Transverse colon (tissue), 4 donors: ENCODE data around the gene SPPL3. TPM values are rescaled to one million over a fixed set of nuclear protein-coding genes. Genes with fewer than 3 reads are reported as not detected.

ENCODE experiments used
- DNase-seq: peaks from one replicate; pipeline ENCODE4 v3.0.0-alpha.2; 2019
- H3K27ac ChIP-seq, 4 donors: fragments of 200-600 bp; sonication (generic); 2 replicates each; pipeline ENCODE4 v1.5.1; 2016 to 2018; ENCODE audit warnings: inconsistent platforms in 4 of 4
- H3K27me3 ChIP-seq: fragments of 200-600 bp; sonication (generic); 2 replicates; pipeline ENCODE4 v1.5.1; 2017; ENCODE audit warnings: inconsistent platforms
- H3K36me3 ChIP-seq, 4 donors: fragments of 200-600 bp; sonication (generic); 2 replicates each; pipeline ENCODE4 v1.5.1; 2017 to 2019; ENCODE audit warnings: inconsistent platforms in 4 of 4
- H3K4me1 ChIP-seq, 4 donors: fragments of 200-600 bp; sonication (generic); 2 replicates each; pipeline ENCODE4 v1.5.1; 2017 to 2020; ENCODE audit warnings: inconsistent platforms in 4 of 4
- H3K4me3 ChIP-seq, 4 donors: fragments of 200-600 bp; sonication (generic); 1 replicate in 1 of 4; 2 replicates in 3 of 4; pipeline versions ENCODE4 v1.5.1 to v1.6.1; 2017 to 2019; ENCODE audit warnings: inconsistent platforms in 4 of 4
- H3K9me3 ChIP-seq, 2 donors: fragments of 200-600 bp; sonication (generic); 2 replicates each; pipeline ENCODE4 v1.5.1; 2017 to 2019; ENCODE audit warnings: inconsistent platforms in 2 of 2
- EP300 ChIP-seq: sonication (generic); formaldehyde crosslinking; IDR thresholded peaks from one replicate; pipeline ENCODE4 v1.6.1; 2017; ENCODE audit warnings: antibody characterized with exemption, low read depth
- POLR2A ChIP-seq: fragments of 450-650 bp; IDR thresholded peaks from one replicate; pipeline ENCODE4 v1.6.1; 2016; ENCODE audit warnings: antibody characterized with exemption, mild to moderate bottlenecking, moderate library complexity
- POLR2AphosphoS5 ChIP-seq, 3 donors: sonication (generic); formaldehyde crosslinking; IDR thresholded peaks; one replicate each; pipeline ENCODE4 v1.6.1; 2016; ENCODE audit warnings: antibody characterized with exemption in 3 of 3
- WGBS, 2 donors: methylation state at CpG; one replicate each; pipeline ENCODE4 v1.1.5; 2018; ENCODE audit warnings: low coverage in 1 of 2; 5-methylcytosine and 5-hydroxymethylcytosine counted together
- in situ Hi-C, 4 donors: fragments of 200-750 bp; cut with MboI; loops; one replicate each; pipeline versions ENCODE4 v1.15.0 to v1.15.1; 2017; ENCODE audit warnings: low sequenced_read_pairs in 3 of 4, low pct_ligation_motif_present in 1 of 4, low pct_unique_long_range_greater_than_20kb in 1 of 4
- intact Hi-C: fragments of 100-400 bp; cut with DNase I; formaldehyde crosslinking; loops from one replicate; pipeline ENCODE4 v1.15.1; 2023; ENCODE audit warnings: low total_unique reads
- total RNA-seq, 4 donors: library from RNA; depleted of rRNA; stranded (reverse); fragments of >200 nt; gene quantifications; one replicate each; pipeline ENCODE4 v1.1.0, GENCODE V29; 2016
- TF ChIP-seq, protein P1 (sequence below), 5 experiments: fragments of 200-600 bp in 3 of 5; fragments of 450-650 bp in 2 of 5; sonication (generic) in 3 of 5; IDR thresholded peaks; 1 replicate in 2 of 5; 2 replicates in 3 of 5; pipeline ENCODE4 v1.5.1; 2016 to 2017; ENCODE audit warnings: antibody characterized with exemption in 5 of 5, inconsistent platforms in 3 of 5, mild to moderate bottlenecking in 2 of 5, moderate library complexity in 1 of 5

Gene SPPL3
- total RNA-seq, 4 donors from 2014 or later = 34.7 to 45.4 (median 41.6) TPM

DNA sequence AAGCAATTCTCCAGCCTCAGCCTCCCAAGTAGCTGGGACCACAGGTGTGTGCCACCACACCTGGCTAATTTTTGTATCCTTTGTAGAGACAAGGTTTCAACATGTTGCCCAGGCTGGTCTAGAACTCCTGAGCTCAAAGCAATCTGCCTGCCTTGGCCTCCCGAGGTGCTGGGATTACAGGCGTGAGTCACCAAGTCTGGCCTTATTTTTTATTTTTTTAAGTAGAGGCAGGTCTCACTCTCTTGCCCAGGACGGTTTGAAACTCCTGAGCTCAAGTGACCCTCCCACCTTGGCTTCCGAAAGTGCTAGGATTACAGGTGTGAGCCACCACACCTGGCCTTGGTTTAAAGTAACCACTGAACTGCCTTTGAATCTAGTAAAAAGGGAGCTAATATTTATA is 56.8 kb downstream of the SPPL3 start:
- DNase-seq = peak; percentile 18
- in situ Hi-C loops (no loop called here), intact Hi-C loops (no loop called here)
- Histone ChIP-seq H3K4me1 (peaks cover 0 to 65% (median 31%) of the 10 kb centered on the region in 4 donors), H3K27me3 (no peaks in the 10 kb centered on the region), H3K36me3 (no peaks in the 10 kb centered on the region), H3K9me3 (no peaks in the 10 kb centered on the region), H3K27ac (no peak overlapping the region), H3K4me3 (no peak overlapping the region)
- WGBS, 2 donors = 33% methylated on average over 4 of the region's 4 CpGs; no CpG with 5 or more reads in 1 of the 2 donors
- TF ChIP-seq EP300 = no peak
- TF ChIP-seq POLR2A = no peak
- TF ChIP-seq, protein P1, sequence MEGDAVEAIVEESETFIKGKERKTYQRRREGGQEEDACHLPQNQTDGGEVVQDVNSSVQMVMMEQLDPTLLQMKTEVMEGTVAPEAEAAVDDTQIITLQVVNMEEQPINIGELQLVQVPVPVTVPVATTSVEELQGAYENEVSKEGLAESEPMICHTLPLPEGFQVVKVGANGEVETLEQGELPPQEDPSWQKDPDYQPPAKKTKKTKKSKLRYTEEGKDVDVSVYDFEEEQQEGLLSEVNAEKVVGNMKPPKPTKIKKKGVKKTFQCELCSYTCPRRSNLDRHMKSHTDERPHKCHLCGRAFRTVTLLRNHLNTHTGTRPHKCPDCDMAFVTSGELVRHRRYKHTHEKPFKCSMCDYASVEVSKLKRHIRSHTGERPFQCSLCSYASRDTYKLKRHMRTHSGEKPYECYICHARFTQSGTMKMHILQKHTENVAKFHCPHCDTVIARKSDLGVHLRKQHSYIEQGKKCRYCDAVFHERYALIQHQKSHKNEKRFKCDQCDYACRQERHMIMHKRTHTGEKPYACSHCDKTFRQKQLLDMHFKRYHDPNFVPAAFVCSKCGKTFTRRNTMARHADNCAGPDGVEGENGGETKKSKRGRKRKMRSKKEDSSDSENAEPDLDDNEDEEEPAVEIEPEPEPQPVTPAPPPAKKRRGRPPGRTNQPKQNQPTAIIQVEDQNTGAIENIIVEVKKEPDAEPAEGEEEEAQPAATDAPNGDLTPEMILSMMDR (IDR thresholded peaks at IDR 0.05) = no peak
- TF ChIP-seq POLR2AphosphoS5 (IDR thresholded peaks at IDR 0.05) = no peak

DNA sequence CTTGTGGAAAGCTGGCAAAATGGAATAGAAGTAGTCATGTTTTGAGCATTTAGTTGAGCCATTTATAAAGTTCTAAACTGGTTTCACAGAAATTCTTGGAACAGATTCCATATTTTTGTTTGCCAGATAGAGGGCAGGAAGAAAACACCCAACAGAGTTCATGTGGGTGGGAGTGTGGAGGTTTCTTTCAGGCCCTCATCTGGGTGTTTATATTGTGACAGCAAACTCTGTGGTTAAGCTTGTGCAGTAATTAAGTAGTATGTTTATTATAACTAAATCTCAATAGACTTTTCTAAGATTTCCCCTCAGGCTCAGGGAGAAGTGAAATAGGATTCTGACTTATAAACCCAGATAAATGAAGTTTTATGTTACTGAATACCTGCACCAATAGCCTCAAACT is 57.4 kb downstream of the SPPL3 start:
- in situ Hi-C loops = no loop called here
- TF ChIP-seq POLR2AphosphoS5 (IDR thresholded peaks at IDR 0.05) = no peak
- no peak for TF ChIP-seq EP300
- TF ChIP-seq, protein P1 (IDR thresholded peaks at IDR 0.05) = no peak
- TF ChIP-seq POLR2A = no peak

GRCh38 chr12:120845696-120846095 is 58.5 kb downstream of the SPPL3 start:
- H3K4me1 ChIP-seq = peaks cover 0 to 55% (median 31%) of the 10 kb centered on the region in 4 donors
- no peak for DNase-seq
- intact Hi-C loops = loop anchor here (2.0 kb wide), 1 partner anchor 49 kb away; no protein-coding TSS in a partner anchor
- no peak overlapping the region for H3K4me3 ChIP-seq
- H3K27ac ChIP-seq = no peak overlapping the region
- H3K9me3 ChIP-seq = no peaks in the 10 kb centered on the region
- TF ChIP-seq, protein P1 (IDR thresholded peaks at IDR 0.05) = no peak
- TF ChIP-seq POLR2AphosphoS5 (IDR thresholded peaks at IDR 0.05) (no peak), POLR2A (no peak)
- H3K36me3 ChIP-seq = no peaks in the 10 kb centered on the region
- no peaks in the 10 kb centered on the region for H3K27me3 ChIP-seq
- in situ Hi-C loops = no loop called here
- WGBS, 2 donors = 97 to 100% methylated on average over 4 to 7 of the region's 7 CpGs

More for the DNA sequence above, 57.4 kb downstream of the SPPL3 start:
- no peak overlapping the region for H3K4me3 ChIP-seq
- DNase-seq = no peak
- intact Hi-C loops = no loop called here
- no peak overlapping the region for H3K27ac ChIP-seq
- no peaks in the 10 kb centered on the region for H3K9me3 ChIP-seq
- H3K27me3 ChIP-seq = no peaks in the 10 kb centered on the region
- peaks cover 0 to 61% (median 31%) of the 10 kb centered on the region in 4 donors for H3K4me1 ChIP-seq
- no peaks in the 10 kb centered on the region for H3K36me3 ChIP-seq

GRCh38 chr12:120844768-120845449 is 59.2 kb downstream of the SPPL3 start:
- 81 to 93% methylated on average over 3 to 16 of the region's 18 CpGs for WGBS, 2 donors
- Histone ChIP-seq H3K9me3 (no peaks in the 10 kb centered on the region), H3K4me1 (peaks cover 0 to 49% (median 26%) of the 10 kb centered on the region in 4 donors), H3K27me3 (no peaks in the 10 kb centered on the region), H3K36me3 (no peaks in the 10 kb centered on the region), H3K4me3 (no peak overlapping the region), H3K27ac (no peak overlapping the region)
- in situ Hi-C loops (no loop called here), intact Hi-C loops (loop anchor here (2.0 kb wide), 1 partner anchor 48 kb away; no protein-coding TSS in a partner anchor)
- DNase-seq = no peak
- no peak for TF ChIP-seq POLR2A
- TF ChIP-seq POLR2AphosphoS5 (IDR thresholded peaks at IDR 0.05) = no peak
- no peak for TF ChIP-seq EP300
- TF ChIP-seq, protein P1 (IDR thresholded peaks at IDR 0.05) = no peak
